ENCODE measurements around the gene SGCE.

Gene SGCE

DNA sequence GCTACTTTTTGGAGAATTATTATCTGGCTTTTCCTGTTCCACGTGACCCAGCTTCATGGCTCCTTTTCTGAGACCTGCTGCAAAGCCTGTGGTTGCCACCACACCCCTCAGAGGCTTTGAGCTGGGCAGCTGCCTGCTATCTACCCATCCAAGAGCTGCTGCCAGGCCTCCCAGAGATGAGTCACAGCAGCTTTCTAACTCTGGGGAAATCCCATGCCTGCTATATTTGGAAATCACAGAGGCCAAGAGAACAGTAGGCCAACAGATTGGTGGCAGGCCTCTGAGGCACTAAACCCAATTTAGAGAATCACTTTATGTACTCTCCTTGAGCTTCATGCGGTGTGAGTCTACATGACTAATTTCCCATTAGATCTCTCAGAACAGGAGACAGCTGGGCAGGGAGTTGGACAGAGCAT, 35.2 kb downstream of the SGCE start:
- peak; percentile 60 for DNase-seq

DNA sequence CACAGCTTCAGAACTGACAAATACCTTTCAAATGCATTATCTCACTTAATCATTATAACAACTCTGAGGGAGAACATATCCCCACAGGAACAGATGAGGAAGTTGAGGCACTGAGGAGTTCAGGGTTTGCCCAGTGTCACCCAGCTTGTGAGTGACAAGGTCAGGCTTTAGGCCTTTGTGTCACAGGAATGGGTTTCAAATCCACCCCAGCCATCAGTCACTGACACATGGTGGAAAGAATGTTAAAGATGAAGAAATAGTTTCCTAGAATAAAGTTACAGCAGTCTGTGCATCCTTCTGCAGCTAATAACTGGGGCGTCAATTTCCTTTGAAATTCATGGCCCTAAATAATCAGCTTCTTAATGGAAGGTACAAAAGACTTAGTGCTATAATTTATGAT, 37.8 kb downstream of the SGCE start:
- DNase-seq = no peak

DNA sequence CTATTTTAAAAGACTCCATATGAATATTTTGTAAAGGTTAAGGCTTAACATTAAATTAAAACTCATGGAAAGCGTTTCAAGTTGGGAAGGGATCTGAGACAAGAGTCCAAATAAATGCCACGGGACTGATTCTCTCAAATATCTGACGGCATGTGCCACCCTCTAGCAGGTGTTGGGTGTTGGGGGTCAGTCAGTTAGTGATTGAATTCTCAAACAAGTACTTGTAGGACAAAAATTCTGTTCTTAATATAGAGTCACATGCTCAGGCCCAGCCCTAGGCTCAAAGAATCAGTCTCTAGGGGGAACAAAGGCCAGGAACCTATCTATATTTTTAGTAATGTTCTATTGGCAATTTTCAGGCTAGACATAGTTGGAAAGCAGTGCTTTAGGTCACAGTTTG, 39.1 kb downstream of the SGCE start:
- DNase-seq = no peak

DNA sequence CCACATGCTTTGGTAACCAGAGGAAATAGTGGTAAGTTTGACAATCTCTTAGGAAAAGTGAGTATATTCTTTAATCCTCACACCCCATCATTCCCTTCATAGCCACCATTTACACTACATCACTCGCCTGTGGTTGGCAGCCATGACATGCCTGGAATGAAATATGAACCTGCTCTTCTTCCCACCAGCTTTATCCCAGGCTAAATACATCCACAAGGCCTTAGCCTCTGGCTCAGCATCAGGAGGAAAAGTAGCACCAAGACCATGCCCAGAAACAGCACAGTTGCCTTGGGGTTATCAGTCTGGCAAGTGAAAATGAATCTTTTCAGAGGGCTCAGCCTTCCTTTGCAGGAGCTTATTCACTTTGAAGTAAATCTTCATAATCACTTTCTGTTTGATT, 40.3 kb downstream of the SGCE start:
- DNase-seq = no peak

DNA sequence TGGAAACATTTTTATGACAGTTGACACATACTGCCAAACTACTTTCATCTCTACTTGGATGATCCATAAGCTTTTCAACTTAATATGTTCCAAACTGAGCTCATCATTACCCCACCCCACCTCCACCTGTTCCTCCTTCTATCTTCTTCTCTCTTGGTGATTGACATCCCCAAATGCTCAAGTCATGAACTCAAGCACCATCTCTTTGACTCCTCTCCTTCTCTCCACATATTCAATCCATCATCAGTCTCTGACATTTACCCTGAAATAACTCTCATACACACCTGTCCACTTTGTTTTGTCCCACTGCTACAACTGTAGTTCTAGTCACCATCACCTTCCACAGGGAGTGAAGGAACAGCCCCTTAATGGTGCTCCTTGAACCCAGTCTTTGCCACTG, 43.3 kb downstream of the SGCE start:
- no peak for DNase-seq

DNA sequence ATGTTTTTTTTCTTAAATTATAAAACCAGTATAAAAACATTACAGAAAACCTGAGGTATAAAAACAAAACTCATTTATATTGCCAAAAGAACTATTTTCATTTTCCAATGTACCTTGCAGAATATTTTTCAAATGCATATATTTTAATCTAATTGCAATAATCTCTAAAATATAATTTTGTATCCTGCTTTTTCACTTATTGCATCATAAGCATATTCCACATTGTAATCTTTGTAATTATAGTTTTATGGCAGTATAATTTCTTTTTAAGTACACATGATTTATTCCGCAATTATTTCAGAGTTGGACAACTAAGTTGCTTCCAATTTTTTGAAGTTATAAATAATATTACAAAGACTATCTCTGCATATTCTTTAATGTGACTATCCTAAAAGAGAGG, 43.7 kb downstream of the SGCE start:
- no peak for DNase-seq

DNA sequence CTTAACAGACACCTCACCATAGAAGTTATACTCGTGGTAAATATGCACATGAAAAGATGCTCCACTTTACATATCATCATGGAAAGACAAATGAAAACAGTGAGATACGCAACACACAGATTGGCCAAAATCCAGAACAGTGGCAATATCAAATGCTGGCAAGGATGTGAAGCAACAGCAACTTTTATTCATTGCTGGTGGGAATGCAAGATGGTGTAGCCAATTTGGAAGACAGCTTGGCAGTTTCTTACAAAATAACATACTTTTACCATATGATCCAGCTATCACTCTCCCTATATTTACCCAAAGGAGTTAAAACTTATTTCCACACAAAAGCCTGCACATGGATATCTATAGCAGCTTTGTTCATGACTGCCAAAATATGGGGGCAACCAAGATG, 46.4 kb downstream of the SGCE start:
- DNase-seq = no peak

DNA sequence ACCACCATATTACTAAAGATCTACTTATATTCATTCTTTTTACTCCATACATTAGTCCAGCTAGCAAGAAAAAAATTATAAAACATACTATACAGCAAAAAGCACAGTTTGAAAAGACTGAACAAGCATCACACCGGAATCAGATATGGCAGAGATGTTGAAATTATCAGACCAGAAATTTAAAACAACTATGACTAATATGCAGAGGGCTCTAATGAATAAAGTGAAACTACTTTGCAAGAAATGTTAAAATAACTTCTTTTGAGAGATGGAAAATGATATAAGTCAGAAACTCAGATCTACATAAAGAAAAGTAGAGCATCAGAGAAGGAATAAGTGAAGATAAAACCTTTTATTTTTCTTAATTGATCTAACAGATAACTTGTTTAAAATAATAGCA, 50.9 kb downstream of the SGCE start:
- no peak for DNase-seq

DNA sequence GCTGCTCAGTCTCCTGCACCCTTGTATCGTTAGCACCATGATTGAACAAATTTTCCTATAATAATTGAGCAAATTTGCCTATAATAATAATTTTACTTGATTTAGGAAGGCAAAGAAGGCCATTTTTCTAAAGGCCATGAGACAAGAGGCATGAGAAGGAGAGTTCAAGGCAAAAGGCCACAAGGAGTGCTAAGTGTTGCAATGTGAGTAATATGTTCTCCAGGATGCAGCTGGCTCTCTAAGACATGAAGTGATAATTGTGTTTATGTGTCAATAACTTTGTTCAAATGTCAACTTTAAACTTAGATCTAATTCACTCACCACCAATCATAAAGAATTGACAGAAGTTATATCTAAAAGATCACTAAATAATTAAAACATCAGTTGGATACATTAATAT, 53.8 kb downstream of the SGCE start:
- no peak for DNase-seq

DNA sequence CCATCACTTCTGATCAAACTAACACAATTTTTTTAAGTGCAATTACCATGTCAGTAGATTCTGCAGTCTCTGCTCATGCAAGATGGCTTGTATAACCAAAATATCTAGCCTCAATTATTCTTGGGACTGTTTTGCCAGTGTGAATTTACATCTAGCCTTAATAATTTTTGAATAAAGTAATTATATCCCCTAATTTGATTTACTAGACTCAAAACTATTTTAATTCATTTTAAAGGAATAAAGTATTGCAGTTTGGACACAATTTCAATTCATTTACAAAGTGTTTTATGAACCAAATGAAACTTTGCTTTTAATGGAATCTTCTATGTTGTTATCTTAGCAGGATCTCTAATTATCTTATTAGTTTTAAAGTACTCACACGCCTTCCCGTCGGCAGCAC, 55.7 kb downstream of the SGCE start:
- no peak for DNase-seq

DNA sequence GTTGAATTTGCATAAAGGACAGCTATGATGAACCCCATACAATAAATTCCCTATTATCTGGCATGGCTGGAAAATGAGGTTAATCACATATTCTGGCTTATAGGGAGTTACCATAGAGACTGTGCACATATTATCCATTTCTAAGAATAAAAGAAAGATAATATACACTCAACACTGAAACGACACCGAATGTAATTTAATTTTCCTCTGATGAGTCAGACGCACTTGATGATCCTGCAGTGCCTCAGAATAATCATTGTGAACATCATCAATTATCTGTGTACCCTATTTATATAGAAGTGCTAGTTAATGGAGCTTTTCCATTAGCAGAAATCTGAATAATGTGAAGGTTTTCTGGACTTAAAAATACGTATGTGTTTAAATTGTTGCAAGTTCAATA, 60.2 kb downstream of the SGCE start:
- no peak for DNase-seq

DNA sequence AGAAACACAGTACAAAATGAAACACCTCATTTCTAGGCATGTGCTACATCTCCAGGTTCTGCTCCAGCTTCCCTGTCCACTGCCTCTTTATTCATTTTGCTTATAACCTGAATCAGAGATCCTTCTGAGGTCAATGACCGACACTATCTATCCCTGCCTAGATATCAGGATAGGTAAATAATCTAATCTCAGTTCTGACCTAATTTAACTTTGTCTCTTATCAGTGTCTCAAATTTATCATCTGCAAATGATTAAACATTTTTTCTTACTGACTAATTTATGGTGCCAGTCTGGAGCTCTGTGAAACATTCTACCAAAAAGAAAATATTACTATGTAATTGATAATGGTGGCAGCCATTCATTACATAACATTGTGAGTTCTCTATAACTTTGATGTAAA, 61.1 kb downstream of the SGCE start:
- DNase-seq = no peak

DNA sequence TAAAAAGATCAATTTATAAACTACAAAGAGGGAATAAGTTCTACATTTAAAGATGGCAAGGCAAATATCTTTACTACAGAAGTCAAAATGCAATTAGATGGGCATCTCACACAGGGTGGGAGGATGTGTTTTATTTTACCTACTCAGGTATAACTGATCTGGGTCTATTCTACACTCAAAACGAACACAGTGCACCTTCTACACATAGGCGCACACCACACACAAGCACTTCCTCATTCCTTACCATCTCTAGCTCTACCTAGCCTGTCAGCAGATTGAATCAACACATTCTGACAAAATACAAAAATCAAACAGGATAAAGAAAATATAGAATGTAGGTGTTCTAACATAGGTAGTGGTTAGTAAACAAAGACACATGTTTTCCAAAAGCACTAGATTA, 64.8 kb downstream of the SGCE start:
- DNase-seq = no peak

DNA sequence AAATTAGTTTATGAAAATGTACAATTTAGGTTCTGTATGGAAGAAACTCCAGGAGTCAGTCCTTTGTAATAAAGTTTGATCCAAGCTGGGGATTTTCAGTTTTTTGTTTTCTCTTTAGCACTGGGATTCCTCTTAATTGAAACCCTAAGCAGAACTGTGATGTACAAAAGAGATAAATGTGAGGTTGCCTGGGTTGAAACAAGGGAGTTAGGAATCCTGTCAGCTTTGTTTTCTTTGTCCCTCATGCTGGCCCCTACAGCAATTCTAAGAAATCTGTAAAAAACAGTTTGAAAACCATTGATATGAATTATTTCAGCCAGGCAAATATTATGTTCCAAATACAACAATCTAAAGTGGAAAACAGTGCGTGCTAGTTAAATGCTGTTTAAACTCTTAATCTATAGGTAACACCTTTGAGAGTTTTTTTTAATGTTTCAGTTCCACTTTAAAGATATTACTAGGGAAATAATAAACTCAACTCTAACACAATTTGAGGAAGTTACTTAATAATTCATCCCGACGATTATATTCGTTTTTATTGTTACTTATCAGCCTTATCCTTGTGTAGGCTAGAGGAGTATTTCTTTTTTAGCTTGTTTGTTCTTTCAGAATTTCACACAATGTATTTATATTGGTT, 65.3 kb downstream of the SGCE start:
- no peak for DNase-seq

DNA sequence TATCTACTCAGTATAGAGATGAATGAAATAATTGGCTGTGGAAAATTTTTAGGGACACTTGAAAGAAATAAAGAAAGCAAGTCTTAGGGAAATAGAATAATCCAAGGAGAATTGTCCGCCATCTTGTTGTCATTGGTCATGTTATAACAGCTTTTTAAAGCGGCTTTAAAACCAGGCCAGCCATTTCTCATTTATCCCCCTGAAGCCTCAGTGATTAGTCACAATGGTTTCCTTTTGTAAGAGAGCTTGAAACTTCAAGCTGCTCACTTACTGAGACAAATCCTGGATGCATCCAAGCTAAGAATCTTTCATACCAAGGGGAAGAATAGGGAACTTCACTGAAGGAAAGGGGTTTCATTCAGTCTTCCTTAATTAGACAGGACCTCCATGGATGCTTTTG, 67.9 kb downstream of the SGCE start:
- no peak for DNase-seq

DNA sequence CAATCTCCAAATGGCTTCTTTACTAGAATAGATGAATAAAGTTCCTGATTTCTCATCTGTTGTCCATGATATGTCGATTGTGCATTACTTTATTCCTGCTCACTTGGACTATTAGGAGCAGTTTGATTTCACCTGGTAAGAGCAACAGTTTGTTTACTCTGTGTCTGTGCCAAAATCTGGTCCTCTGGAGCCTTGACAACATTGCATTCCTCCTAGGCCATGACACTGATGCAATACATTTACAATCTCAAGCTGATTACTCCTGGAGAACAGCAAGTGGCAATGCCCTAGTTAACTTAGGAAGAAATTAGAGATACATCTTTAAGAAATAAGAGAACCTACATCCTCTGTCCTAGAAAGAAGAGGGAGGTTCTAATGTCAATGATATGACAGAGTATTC, 71.8 kb downstream of the SGCE start:
- no peak for DNase-seq

DNA sequence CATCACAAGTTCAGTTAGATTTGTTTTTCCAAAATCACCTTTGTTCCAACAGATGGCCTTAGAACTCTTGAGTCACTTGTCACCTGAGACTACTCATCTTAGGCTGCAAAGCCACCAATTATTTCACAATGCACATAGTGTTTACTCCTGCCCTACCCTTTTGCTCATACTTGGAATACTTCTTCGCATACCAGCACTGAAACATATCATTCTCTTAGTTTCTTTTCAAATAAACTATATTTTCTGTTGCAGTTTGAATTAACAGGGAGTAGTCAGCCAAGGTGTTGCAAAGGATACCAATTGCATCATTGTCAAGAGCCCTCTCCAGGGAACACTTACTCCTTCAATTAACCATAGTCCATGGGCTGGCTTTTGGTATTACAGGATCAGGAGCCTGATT, 75.3 kb downstream of the SGCE start:
- DNase-seq = no peak

DNA sequence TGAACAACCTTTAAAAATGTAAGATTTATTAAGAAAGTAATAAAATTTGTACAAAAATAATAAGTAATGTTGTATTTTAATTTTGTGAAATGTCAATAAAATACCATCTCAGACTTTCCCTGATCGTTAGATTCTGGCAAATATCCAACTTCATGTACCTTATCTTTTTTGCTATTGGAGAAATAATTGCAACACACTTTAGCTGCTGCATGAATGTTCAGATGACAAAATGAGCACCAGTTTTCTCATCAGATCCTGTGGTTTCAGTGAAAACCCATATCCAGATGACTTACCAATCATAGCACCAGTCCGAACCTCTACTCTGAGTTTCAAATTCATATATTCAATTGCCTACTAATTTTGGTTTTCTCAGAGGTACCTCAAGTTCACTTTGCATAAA, 76.5 kb downstream of the SGCE start:
- no peak for DNase-seq

DNA sequence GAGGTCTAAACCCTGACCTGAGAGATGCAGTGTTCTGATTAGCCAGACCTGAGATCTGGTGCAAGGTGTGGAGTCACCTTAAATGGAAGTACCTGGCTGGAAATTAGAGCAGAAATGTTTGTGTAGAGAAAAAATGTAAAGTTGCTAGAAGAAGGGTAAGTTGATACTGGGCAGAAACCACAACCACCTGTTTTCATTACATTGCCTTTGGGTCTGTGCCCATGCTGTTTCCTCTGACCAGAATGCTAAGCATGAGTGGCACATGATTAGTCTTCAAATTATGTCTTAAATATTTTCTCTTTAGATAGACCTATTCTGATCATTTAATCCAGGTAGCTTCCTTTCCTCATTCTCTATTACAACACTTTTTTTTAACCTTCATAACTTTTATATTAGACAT, 77.3 kb downstream of the SGCE start:
- no peak for DNase-seq

DNA sequence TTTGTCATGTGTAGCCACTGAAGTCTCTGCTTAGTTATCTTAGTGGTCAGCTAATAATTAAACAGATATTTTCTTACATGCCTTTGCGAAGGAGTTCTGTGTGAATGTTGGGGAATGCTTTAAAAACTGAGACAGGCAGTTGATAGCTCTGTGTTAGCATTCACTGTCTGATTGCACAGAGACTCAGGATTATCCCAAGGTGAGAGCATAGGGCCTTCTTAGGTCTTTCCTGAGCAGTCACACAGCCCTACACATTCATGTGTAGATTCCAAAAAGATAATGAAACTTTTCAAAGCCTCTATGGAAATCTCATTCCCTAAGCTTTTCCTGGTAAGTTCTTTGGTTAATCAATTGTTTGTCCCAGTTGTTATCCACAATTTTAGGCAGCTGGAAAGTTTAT, 78.6 kb downstream of the SGCE start:
- DNase-seq = no peak

DNA sequence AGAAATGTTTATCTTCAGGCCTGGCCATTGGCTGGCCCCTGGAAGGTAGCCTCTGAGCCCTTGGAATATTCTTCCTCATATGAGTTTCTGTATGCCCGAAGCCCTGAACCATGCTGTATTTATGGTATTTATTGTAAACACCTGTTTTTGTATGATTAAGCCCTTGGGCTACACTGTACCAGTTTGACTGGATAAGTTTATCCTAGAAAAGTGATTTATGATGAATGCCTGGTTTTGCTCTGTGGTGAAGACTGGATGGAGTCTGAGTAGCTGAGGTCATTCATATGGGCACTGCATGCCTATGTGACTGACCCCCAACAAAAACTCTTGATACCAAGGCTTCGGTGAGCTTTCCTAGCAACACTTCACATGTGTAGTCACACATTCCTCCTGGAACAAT, 79.6 kb downstream of the SGCE start:
- no peak for DNase-seq

DNA sequence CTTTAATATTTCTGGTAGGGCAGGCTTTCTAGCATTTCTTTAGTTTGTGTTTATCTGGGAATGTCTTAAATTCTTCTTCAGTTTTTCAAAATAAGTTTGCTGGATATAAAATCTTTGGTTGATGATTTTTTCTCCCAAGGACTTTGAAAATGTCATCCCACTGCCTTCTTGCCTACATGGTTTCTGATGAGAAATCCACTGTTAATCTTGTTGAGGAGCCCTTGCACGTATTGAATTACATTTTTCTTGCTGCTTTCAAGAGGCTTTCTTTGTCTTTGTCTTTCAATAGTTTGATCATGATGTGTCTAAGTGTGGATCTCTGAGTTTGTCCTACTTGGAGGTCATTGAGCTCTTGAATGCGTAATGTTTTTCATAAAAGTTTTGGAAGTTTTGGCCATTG, 80.3 kb downstream of the SGCE start:
- no peak for DNase-seq

DNA sequence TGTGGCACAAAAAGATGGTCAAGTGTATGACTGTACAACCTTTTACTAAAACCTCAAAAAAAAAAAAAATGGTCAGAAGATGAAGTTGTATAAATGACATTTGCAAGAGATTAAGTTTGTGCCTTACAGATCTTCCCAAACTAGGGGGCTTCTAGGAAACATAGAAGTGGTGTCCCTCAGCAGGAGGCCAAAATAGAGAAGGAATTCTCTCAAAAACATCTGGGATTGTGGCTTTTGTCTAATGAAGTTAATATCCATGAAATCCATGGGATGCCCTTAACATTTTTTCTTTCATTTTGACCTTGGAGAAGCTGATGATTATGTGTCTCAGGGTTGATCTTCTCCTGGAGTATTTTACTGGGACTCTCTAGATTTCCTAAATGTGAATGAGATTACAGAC, 84.1 kb downstream of the SGCE start:
- DNase-seq = no peak

DNA sequence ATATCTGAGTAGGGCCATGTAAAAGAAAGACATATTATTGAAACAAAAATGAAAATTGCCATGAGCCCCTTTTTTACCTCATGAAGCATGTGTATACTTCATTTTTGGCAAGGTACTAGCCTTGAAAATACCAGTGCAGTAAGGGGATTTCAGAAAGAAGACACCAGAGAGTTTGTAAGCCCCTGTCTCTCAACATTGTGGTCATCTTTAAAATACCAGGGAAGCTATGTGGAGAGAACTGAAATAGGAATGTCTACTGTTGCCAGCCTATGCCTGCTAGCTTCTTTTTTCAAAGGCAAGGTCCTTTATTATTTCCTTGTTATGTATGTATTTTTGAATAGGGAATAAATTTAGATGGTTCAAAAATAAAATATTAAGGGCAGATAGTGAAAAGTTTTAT, 88.5 kb downstream of the SGCE start:
- no peak for DNase-seq

DNA sequence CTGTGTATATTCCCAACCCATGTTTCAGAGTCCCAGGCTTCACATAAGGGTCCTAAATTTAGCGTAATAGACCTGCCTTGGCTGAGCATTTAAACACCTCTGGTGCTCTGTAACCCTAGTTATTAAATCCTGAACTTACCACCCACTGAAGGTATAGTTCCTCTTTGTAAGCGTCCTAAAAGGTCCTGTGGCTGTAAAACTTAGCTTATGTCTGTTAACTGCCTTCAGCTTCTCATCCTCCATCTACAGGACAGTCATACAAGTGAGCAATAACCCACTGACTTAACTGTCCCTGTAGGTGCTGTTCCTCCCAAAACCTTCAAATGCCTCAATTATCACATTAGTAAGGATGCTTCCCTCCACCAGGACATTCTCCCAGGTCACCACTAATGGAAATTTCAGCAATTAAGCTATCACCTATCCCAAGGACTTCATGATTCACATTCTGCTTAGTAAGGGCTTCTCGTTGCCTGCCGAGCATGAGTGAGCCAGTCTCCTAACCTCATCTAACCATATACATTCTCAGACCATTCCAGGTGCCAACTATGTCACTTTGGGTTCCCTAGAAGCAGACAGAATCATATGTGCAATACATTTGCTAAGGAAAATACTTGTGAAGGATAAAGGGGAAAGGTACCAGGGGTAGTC, 90.6 kb downstream of the SGCE start:
- no peak for DNase-seq
